GM19240 (cell line): ENCODE measurements around the gene TBC1D22A.

ENCODE experiments used
- DNase-seq: peaks from one replicate; pipeline ENCODE4 v3.0.0; 2011; ENCODE audit warnings: low spot score; ENCODE audit not compliant: insufficient read length

Gene TBC1D22A

DNA sequence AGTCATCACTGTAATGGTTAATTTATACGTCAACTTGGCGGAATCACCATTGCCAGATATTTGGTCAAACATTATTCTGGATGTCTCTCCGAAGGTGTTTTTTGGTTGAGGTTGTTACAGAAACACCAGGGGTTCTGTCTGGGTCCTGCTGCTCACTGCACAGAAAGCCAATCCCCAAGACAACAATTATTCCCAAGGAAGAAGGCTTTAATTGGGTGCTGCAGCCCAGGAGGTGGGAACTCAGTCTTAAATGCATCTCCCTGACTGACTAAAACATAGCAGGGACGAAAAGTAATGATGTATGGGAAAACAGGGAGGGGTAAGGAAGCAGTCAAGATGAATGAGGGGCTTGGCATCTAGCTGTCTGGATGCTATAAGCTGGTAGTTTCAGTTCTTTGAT, 331.3 kb downstream of the TBC1D22A start:
- DNase-seq = no peak

DNA sequence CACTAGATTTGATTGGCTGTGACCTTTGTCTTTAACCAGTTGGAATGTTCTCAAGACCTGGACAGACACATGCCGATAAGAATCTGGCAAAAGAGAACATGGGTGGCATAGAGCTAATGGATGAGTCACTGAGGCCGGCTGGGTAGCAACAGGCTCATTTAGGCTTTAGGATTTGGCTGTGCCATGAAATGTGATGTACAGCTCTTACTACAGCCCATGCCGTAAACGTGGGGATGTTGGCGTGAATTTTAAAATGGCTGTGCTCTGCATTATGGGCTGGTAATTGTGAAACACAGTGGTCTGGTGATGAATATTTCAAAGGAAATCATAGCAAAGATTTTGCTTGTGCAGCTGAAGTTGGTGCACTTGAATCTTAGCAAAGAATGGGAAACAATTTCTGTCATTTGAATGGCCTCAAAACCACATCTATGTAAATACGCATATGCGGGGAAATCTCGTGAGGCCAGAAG, 332.4 kb downstream of the TBC1D22A start:
- no peak for DNase-seq

DNA sequence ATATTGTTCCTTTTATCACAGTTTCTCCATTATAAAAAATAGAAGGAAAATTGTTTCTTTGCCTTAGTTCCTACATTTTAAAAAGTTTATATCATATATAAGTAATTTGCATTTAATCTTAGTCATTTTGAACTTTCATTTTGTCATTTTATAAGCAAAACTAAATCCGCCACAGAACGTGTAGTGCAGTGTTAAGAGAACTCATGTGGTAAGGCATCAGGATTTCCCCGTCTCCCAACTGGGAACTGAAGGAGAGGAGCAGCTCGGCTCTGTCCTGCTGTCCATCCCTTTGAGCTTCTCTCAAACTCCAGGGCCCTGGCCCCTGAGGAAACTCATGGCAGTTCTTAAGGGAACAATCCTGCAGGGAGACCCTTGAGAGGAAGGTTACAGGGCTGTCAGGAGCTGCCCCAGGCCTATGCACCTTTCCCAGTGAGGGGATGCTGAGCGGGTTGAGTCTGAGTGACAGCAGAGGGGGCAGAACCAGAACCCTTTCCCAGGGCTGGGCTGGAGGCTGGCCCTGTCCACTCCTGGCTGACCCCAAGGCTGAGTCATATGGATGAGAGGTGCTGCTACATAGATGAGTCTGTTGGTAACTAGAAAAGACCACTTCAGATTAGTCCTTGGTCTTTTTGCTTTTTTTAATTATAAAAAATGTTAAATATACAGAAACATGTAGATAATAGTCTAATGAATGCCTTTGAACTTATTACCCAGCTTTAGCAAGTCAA, 333.1 kb downstream of the TBC1D22A start:
- no peak for DNase-seq

DNA sequence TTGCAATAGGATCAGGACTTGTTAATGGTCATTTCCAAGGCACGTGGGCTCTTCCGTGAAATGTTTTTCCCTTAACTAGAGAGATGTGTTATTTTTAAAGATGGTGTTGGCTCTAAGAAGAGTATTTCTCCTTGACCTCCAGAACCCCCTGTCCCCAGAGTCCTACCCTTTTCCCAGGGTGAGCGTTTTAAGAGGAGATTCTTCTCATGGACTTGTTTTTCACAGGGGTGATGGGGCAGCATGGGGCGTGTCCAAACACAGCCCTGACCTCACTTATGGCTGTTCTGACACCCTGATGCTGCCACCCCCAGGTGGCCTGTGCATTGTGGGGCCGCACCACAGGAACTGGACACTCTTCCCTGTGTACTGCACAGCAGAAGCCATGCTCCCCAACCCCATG, 335.7 kb downstream of the TBC1D22A start:
- no peak for DNase-seq

DNA sequence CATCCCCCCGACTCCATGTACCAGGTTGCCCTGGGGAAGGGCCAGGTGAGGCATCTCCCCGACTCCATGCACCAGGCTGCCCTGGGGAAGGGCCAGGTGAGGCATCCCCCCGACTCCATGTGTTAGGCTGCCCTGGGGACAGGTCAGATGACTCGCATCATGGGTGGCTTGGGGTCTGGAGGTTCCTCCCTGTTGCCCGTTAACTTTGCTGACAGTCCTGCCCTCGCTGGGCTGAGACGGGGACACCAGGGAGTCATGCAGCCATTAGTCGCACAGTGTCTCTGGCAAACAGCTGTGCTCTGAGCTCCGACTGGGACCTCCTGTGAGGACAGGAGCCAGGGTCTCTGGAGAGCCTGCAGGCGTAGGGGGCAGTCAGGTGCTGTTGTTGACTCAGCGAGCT, 336.1 kb downstream of the TBC1D22A start:
- no peak for DNase-seq

DNA sequence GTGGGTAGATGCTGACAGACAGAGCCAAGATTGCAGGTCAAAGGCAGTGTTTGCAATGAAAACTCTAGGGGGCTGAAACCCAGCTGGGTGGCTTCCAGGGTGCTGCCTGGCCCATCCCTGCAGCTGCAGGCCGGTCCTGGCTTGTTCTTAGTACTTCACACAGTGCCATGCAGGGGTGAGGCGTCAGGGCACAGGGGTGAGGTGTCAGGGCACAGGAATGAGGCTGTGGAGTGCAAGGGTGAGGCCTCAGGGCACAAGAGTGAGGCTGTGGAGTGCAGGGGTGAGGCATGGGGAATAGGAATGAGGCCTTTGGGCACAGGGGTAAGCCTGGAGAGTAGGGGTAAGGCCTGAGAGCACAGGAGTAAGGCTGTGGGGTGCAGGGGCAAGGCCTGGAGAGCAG, 337.6 kb downstream of the TBC1D22A start:
- no peak for DNase-seq

DNA sequence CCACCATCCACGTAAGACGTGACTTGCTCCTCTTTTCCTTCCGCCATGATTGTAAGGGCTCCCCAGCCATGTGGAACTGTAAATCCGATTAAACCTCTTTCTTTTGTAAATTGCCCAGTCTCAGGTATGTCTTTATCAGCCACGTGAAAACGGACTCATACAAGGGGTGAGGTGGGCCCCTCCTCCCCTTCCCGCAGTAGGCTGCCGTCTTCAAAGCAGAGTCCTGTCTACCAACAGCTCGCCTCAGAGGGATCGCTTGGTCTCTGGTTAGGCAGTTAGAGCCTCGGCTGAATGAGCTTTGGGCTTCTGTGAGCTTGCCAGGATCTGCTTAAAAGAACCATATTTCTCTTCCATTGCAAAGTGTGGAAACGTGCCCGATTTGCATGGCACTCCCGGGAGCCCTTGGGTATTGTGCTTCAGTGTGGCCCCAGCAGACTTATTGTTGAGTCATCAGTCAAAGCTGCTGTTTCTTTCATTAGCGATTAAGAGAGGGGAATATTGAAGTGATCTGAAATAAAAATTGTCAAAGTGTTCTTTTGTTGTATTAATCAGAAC, 338.3 kb downstream of the TBC1D22A start:
- DNase-seq = no peak

DNA sequence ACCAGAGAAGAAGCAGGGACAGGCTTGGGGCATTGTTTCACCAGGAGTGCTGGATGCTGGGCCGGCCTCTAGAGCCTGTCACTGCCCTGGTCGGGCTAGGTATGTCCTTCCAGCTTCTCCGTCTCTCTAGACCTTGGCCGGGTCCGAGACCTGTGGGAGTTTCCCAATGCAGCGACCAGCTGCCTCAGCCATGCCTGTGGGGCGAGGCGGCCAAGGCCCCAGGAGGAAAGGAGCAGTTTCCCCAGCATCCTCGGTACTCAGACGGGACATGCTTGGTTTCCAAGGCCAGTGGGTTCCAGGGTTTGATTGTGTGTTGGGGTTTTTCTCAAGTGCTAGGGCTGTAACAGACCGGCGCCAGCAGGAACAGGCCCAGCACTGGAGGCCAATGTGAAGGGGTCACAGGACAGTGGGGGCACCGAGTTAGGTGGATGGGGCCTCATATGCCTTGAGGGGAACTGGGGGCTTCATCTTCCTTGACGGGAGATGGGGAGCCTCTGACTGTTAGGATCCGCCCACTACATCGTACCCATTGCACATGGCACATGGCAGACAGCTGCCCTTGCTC, 339.0 kb downstream of the TBC1D22A start:
- DNase-seq = no peak

DNA sequence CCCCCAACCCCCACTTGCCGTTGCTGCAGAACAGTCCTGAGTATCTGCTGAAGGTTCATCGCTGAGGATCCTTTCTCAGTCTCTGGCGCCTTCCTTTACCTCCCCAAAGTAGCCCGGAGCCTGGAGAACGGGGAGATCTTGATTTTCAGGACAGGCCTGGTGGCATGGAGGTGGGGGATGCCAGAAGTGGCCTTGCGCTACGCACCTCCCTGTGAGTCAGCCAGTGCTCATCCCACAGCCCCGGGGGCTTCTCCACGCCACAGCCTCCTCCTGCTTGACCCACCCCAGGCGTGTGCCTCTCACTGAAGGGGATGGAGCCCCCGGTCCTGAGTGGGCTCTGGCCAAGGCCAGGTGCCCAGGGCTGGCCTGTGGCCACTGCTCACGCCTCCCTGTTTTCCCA, 339.6 kb downstream of the TBC1D22A start:
- no peak for DNase-seq

DNA sequence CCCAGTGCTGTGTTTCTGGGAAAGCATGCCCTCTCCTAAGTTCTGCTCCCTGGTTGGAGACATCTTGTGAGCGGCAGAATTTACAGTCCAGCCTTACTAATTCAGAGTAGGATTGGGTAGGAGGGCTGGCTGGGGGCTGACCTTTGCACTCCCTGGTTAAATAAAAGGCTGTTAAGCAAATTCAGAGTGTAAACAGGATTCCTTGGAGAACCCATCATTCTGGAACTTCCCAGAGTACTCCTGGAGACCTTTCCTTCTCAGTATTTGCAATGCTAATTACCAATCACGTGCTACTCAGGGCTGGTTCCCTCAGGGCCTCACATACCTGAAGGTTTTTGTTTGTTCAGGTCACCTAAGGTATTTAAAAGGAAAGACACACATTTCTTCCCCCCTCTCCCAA, 340.2 kb downstream of the TBC1D22A start:
- DNase-seq = no peak

DNA sequence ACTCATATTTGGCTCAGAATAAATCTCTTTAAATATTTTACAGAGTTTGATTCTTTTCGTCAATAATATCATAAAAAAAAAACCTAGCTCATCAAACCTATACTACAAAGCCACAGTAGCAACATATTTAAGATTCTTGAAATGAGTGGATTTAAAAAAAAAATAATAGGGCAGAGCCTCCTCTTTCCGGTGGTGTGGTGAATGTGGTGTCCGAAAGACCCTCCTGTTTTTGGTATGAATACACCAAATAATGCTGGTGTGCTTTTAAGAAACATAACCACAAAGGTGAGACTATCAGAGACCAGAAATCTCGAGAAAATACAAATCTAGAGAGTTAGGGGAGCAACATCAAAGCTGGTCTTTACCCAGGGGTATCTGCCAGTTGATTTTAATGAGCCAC, 342.6 kb downstream of the TBC1D22A start:
- no peak for DNase-seq

DNA sequence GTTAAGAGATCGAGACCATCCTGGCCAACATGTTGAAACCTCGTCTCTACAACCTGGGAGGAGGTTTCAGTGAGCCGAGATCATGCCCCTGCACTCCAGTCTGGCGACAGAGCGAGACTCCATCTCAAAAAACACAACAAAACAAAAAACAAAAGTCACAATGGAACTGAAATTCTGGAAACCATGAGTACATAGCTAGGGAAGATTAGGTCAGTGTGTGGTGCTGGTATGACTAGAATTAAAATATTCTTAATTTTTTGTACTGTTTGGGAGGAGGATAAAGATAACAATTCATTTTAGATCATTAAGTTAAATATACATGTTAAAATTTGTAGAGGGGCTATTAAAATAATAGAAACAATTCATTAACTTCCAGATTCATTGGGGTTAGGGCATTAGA, 344.4 kb downstream of the TBC1D22A start:
- DNase-seq = no peak

DNA sequence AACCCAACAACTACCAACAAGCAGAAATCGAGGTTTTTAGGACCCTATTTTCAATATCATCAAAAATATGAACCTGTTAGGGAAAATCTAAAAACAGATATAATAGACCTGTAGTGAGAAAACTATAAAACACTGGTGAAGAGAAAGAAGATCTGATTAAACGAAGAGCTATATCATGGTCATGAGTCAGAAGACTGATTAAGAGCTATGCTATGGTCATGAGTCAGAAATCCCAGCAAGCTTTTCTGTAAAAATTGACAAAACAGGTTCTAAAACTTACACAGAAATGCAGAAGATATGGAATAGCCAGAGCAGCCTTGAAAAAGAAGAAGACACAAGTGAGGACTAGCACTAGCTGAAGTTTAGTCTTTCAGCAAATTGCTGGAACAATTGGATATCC, 345.0 kb downstream of the TBC1D22A start:
- no peak for DNase-seq

DNA sequence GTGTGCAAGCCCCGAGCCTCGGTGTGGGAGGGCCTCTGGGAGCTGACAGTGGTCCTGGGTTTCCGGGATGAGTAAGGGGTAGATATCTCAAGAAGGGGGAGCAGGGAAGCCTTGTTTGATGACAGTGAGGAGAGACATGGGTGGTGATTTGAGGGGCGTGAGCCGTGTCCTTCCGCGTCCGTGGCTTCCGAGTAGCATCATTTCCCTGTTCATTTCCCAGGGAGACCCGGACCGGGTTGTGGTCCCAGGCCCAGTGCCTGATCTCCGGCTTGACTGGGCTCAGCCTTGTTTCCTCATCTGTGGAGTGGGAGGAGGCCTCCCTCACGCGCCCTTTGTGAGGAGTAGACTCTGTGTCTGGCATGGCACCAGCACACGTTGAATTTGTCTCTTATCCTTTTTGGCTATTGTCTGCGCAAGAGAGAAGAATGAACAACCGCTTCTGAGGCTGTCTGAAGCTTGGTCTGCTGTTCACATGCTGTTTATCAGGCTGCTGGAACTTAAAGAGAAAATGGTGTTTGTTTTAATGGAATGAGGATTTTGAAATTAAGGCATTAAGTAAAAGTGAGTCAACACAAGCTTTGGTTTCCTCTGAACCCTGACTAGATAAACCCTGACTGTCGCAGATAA, 348.5 kb downstream of the TBC1D22A start:
- DNase-seq = no peak

DNA sequence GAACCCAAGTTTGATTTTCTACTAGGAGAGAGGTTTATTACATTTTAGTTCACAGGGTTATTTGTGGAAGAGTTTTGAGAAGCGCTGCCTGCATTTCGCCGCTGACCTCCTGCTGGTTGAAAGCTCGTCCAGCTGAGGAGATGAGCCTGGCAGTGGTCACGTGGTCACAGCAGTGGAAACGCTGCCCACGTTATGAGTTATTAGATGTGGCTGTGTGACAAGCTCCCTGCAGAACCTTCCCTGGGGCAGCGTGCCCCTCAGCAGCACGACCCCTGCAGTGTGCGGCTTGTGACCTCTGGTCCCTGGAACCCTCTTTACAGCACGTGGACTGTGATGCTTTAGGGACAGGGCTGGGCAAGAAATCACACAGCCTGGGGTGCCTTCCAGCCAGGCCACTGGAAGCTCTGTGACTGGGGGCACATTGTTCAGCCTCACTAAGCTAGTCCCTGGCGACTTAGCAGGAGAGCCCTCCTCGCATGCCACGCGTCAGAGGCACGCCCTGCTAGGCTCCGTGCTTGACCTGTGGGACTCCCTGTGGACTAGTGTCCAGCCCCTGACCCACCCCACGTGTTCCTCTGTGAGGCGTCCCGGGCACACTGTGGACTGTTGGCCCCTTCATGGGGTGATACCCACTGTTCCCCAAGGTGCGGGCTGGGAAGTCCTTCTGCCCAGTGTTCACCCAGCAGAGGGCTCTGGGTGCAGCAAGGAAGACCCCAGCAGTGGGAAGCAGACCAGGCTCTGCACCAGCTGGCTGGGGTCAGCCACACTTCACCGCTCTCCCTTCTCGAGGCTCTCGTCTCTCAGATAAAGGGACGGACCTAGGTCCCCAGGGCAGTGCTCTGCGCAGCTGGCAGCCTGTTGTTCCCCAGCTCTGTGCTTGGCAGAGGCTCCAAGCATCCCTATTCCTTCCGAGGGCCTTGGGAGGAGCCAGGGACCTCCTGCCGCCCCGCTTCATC, 349.5 kb downstream of the TBC1D22A start:
- DNase-seq = no peak

DNA sequence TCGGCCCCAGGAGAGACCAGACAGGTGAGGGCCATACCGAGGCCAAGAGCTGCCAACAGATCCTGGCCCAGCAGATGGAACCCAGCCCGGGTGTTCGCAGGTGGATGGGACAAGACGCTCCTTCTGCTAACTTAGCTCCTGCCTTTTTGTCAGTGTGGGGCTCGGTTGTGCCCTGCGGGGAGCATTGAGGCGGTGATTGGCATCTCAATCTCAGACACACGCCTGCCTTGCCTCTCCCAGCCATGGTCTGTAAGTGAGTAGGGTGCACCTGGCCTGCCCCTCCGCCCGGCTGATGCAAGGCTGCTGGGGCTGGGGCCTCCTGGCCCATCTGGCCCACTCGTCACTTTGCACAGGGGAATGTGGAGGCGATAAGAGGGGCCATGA, 350.1 kb downstream of the TBC1D22A start:
- no peak for DNase-seq

DNA sequence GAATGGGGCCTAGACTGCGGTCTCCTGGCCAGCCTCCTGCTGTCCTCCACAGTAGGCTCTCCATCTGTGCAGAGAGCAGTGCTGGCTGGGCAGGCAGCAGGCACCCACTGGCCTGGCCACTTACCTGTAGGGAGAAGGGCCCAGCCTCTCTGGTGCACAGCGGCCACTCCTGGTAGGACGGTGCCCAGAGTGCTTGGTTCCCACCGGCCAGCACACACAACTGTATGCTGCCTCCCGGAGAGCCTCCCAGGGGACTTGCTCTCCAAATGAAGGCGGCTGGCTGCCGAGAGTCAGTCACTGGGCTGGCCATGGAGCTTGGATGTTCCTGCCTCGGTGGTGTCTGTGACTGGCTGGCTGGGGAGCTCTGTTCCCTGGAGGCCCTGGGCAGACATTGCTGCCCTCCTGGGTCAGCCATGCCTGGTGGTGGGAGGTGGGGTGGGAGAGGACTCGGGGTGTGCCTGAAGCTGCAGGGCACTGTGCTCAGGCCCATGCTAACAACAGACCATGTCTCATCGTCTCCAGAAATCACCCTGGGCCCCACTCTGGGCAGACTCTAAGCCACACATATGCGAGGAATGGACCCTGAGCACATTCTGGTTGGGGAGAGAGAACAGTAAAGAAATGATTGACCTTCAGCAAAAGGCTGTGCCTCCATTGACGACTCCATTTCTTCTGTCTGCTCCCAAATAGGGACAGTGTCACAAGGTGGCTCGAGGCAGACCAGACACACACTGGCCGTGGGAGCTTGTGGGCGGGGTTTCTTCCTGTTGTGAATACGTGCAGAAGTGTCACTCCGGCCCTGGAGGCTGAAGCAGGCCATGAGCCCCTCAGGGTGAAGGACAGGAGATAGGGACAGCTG, 350.8 kb downstream of the TBC1D22A start:
- no peak for DNase-seq

DNA sequence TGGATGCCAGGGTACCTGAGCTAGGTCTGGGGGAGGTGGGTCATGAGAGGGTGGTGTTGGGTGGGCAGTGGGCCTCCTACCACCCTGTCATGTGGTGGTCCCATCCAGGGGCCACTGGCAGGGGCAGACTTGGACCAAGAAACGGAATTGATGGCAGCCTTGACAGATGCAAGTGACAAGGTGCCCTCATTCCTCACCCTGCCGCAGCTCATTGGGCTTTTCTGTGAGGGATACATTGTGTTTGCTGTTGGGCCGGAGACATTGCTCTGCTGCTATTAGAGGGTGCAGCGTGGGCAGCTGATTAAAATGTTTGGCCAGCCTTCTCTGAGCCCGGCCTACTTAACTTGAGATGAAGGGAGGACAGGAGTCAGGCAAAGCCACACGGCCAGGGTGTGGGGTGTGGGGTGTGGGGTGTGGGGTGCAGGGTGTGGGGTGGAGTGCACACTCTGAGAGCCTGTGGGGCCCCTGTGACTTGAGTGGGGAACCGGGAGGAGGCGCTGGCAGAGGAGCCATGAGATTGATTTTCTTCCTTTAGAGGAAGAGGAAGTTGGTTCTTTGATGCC, 351.5 kb downstream of the TBC1D22A start:
- no peak for DNase-seq

DNA sequence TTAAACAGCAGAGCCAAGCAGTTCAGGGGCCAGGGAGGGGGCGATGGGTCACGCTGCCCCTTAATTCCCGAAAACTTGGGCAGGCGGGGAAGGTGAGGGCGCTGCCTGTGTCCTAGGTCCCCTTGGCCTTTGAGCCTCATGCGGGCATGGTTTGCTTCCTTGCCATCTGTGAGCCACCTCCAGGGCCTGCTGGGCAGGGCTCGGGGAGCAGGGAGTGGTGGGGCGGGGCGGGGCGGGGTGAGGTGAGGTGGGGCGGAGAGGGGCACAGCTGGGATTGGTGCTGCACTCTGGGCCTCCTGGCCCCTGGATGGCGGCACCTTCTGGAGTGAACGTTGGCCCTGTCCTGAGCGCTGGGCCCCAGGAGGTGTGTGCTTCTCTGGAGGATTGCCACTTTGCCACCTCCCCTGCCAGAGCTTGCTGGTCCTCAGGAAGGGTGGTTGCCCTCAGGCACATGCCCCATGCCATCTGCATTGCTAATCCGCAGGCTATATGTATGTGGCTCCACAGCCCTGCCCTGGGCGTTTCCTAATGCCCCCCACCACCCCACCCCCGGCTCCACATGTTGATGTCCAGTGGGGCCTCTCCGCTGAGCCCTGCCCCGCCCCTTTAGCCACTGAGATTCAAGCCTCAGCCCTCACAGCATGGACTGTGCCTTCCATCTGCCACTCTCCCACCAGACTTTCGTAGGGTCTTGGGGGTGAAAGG, 352.5 kb downstream of the TBC1D22A start:
- DNase-seq = no peak

DNA sequence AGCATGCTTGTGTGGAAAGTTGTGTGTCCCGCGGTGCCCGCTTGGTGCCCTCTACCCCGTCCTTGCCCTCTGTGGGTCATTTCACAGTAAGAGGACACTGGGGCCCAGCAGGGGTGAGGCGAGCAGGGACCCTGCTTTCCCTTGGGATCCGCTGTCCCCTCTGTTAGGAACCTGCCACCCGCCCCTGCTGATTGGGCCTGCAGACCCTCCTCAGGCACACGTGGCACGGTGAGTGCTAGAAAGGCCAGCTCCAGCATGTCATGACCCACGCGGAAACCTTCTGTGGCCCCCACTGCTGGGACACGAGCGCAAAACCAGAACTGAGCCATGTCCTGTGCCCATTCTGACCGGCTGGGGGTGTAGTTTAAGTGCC, 353.1 kb downstream of the TBC1D22A start:
- DNase-seq = no peak
